PC-9 (cell line): ENCODE results near the gene SLX4IP. TPM values are rescaled to one million over a fixed set of nuclear protein-coding genes. Genes with fewer than 3 reads are reported as not detected.
A peak's percentile ranks its signal among the peaks of the same experiment; 100 is the strongest.

Experiments
- BruUV-seq: library from RNA; stranded (reverse); fragments of 400-500 nt; replicated peaks from 2 replicates; lab custom pipeline; 2021; lab: Mats Ljungman, UMichigan
- CTCF ChIA-PET: fragments of 300-600 bp; sonication (Branson Sonifier 250); formaldehyde crosslinking; loops from one replicate; lab custom pipeline; 2022; ENCODE audit warnings: antibody characterized with exemption; lab: Charles Lee
- POLR2A ChIA-PET: fragments of 300-600 bp; sonication (Branson Sonifier 250); formaldehyde crosslinking; loops from one replicate; lab custom pipeline; 2022; ENCODE audit warnings: antibody characterized with exemption; ENCODE audit not compliant: unreplicated experiment; lab: Charles Lee
- DNase-seq, 2 experiments: peaks; one replicate each; pipeline versions ENCODE4 v3.0.0 to v3.0.0-alpha.2; 2015 to 2022; ENCODE audit warnings: mixed read lengths in 1 of 2
- H2AFZ ChIP-seq: fragments of 200-600 bp; sonication (generic); 2 replicates; pipeline ENCODE4 v1.8.1; 2017; ENCODE audit warnings: antibody characterized with exemption
- H3F3A ChIP-seq: fragments of 200-600 bp; sonication (generic); 2 replicates; pipeline ENCODE4 v1.8.1; 2017; ENCODE audit warnings: antibody characterized with exemption, mild to moderate bottlenecking, low read depth; ENCODE audit not compliant: insufficient read depth
- H3K27ac ChIP-seq: fragments of 200-600 bp; sonication (generic); 2 replicates; pipeline ENCODE4 v1.6.1; 2016; ENCODE audit warnings: mixed run types
- H3K27me3 ChIP-seq: fragments of 200-600 bp; sonication (generic); 2 replicates; pipeline ENCODE4 v1.6.1; 2016; ENCODE audit warnings: low read depth, mixed run types; ENCODE audit not compliant: insufficient read depth
- H3K36me3 ChIP-seq: fragments of 200-600 bp; sonication (generic); 2 replicates; pipeline ENCODE4 v1.6.1; 2016; ENCODE audit warnings: low read depth, mixed run types
- H3K4me1 ChIP-seq: fragments of 200-600 bp; sonication (generic); replicated peaks from 2 replicates; pipeline ENCODE4 v1.6.1; 2016; ENCODE audit warnings: mixed run types; ENCODE audit not compliant: insufficient read depth
- H3K4me2 ChIP-seq: fragments of 200-600 bp; sonication (generic); 2 replicates; pipeline ENCODE4 v1.6.1; 2017; ENCODE audit warnings: mixed run types
- H3K4me3 ChIP-seq: fragments of 200-600 bp; sonication (generic); 2 replicates; pipeline ENCODE4 v1.6.1; 2016; ENCODE audit warnings: mixed run types
- H3K79me2 ChIP-seq: fragments of 200-600 bp; sonication (generic); 2 replicates; pipeline ENCODE4 v1.6.1; 2017; ENCODE audit warnings: low read depth, mixed run types
- H3K9me2 ChIP-seq: fragments of 200-600 bp; sonication (generic); 2 replicates; pipeline ENCODE4 v1.8.1; 2017; ENCODE audit warnings: mild to moderate bottlenecking; ENCODE audit not compliant: insufficient read depth
- H3K9me3 ChIP-seq: fragments of 200-600 bp; sonication (generic); 2 replicates; pipeline ENCODE4 v1.8.1; 2016; ENCODE audit warnings: low read depth; ENCODE audit not compliant: insufficient read depth
- H4K20me1 ChIP-seq: fragments of 200-600 bp; sonication (generic); 2 replicates; pipeline ENCODE4 v1.8.1; 2017; ENCODE audit not compliant: insufficient read depth
- EZH2 ChIP-seq: fragments of 200-600 bp; sonication (generic); IDR thresholded peaks from 2 replicates; pipeline ENCODE4 v1.8.0; 2017; ENCODE audit warnings: antibody characterized with exemption, low read depth
- intact Hi-C: fragments of 100-400 bp; cut with micrococcal nuclease; formaldehyde crosslinking; loops from one replicate; pipeline ENCODE4 v1.10.0; 2022; ENCODE audit not compliant: unreplicated experiment
- total RNA-seq: library from RNA; stranded (reverse); gene quantifications from 2 replicates; pipeline ENCODE4 v1.2.3, GENCODE V29; 2021
- TF ChIP-seq, protein P1 (sequence below): fragments of 200-600 bp; sonication (generic); conservative IDR thresholded peaks from 2 replicates; pipeline ENCODE4 v1.6.1; 2017; ENCODE audit warnings: mixed run types, antibody characterized with exemption, mild to moderate bottlenecking, moderate library complexity

Gene SLX4IP
- total RNA-seq, 1 experiment from 2014 or later, result 13.4 TPM

DNA sequence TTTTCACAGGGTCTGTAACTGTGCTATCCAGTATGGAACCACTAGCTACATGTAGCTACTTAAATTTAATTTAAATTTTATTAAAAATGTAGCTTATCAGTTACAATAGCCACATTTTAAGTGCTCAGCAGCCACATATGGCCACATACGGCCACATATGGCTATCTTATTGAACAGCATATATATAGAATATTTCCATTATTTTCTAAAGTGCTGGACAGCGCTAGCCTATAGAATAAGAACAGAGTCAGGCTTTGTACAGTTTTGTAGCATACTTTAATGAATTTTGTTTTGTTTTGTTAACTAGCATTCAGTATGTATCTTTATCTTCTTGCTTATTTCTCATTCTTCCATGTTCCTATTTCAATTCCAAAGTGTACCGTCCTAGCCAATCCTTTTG lies 120.3 kb downstream of the SLX4IP start:
- H3K27me3 ChIP-seq, result no peaks in the 10 kb centered on the region
- H3K79me2 ChIP-seq, result 0 out of 2 replicates have a peak, but pooled peaks cover 5% of the 10 kb centered on the region
- H4K20me1 ChIP-seq, result no peaks in the 10 kb centered on the region
- TF ChIP-seq, protein P1, sequence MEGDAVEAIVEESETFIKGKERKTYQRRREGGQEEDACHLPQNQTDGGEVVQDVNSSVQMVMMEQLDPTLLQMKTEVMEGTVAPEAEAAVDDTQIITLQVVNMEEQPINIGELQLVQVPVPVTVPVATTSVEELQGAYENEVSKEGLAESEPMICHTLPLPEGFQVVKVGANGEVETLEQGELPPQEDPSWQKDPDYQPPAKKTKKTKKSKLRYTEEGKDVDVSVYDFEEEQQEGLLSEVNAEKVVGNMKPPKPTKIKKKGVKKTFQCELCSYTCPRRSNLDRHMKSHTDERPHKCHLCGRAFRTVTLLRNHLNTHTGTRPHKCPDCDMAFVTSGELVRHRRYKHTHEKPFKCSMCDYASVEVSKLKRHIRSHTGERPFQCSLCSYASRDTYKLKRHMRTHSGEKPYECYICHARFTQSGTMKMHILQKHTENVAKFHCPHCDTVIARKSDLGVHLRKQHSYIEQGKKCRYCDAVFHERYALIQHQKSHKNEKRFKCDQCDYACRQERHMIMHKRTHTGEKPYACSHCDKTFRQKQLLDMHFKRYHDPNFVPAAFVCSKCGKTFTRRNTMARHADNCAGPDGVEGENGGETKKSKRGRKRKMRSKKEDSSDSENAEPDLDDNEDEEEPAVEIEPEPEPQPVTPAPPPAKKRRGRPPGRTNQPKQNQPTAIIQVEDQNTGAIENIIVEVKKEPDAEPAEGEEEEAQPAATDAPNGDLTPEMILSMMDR, result no peak
- no peak for TF ChIP-seq EZH2
- intact Hi-C loops, result loop anchor here (5.0 to 10.0 kb wide), 5 partner anchors 82 to 829 kb away; no protein-coding TSS in a partner anchor
- ChIA-PET POLR2A (no interaction called here), CTCF (no interaction called here)
- no peaks in the 10 kb centered on the region for H3K9me2 ChIP-seq
- no peaks in the 10 kb centered on the region for H3K9me3 ChIP-seq
- peak overlapping the region; percentile 66 for H3K27ac ChIP-seq
- no TSS peak for BruUV-seq
- no peak overlapping the region for H3K4me3 ChIP-seq
- H3F3A ChIP-seq, result peaks cover 14% of the 10 kb centered on the region
- H3K4me2 ChIP-seq, result peak overlapping the region; percentile 55
- no peak overlapping the region for H2AFZ ChIP-seq
- peaks cover 48% of the 10 kb centered on the region for H3K4me1 ChIP-seq
- no peak for DNase-seq
- H3K36me3 ChIP-seq, result no peaks in the 10 kb centered on the region

DNA sequence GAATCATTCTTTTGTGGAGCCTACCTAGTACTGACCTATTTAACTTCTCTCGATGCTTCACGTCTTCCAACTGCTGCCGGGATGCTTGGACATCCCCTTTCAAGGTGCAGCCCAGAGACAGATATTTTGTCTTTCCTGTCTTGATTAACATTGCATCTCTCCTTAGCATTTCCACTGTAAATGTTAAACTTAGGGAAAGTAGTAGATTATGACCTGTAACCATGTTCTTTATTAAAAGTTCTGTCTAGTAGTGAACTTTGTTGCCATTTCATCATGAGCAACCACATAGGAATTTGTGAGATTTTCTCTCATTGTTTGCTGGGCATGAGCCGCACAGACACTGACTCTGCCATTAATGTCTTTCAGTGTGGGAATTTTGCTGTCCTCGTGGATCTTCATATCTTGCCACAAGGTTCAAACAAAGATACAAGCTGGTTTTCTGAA lies 120.8 kb downstream of the SLX4IP start:
- H3F3A ChIP-seq, result peaks cover 14% of the 10 kb centered on the region
- intact Hi-C loops, result loop anchor here (2.0 to 10.0 kb wide), 6 partner anchors 43 to 829 kb away; no protein-coding TSS in a partner anchor
- no peaks in the 10 kb centered on the region for H4K20me1 ChIP-seq
- H3K79me2 ChIP-seq, result 0 out of 2 replicates have a peak, but pooled peaks cover 5% of the 10 kb centered on the region
- no peaks in the 10 kb centered on the region for H3K36me3 ChIP-seq
- H3K4me3 ChIP-seq, result no peak overlapping the region
- TF ChIP-seq, protein P1, result no peak
- no peak for TF ChIP-seq EZH2
- H3K9me3 ChIP-seq, result no peaks in the 10 kb centered on the region
- no peaks in the 10 kb centered on the region for H3K9me2 ChIP-seq
- DNase-seq, result peak; percentile 25 to 65
- peak overlapping the region; percentile 66 for H3K27ac ChIP-seq
- H2AFZ ChIP-seq, result no peak overlapping the region
- peak overlapping the region; percentile 55 for H3K4me2 ChIP-seq
- ChIA-PET POLR2A (interaction anchor here (0.5 to 0.8 kb wide), 4 partner anchors 35 to 61 kb away, joined by 3 to 6 read pairs (median 4); no protein-coding TSS in a partner anchor), CTCF (interaction anchor here (0.7 kb wide), 1 partner anchor 47 kb away, joined by 6 read pairs; no protein-coding TSS in a partner anchor)
- no TSS peak for BruUV-seq
- H3K27me3 ChIP-seq, result no peaks in the 10 kb centered on the region
- peaks cover 48% of the 10 kb centered on the region for H3K4me1 ChIP-seq

DNA sequence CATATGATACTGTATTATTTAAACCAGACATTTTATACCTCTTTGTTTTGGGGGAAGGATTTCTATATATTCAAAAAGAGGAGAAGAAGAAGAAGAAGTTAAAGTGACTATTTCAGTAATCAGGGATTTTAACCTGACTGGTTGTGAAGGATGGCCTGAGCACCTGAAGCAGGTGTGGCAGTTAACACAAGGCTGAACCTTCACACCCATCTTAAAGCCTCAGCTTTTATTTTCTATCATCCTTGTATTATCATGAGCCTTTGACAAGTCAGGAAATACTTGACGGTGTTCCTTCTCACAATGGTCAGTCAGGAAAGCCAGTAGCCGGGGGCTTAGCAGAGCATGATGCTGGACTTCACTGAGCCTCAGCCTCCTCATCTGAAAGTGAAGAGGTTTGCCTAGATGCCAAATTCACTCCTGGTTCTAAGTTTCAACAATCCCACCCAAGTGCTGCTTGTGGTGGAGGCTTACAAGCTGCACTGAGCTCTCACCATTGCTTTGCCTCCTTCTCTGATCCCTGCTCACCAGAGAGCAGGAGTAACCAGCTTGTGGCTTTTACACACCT lies 121.5 kb downstream of the SLX4IP start:
- Histone ChIP-seq H3K4me1 (peaks cover 48% of the 10 kb centered on the region), H3K27me3 (no peaks in the 10 kb centered on the region), H3K4me3 (no peak overlapping the region), H3K9me2 (no peaks in the 10 kb centered on the region), H3K36me3 (0 out of 2 replicates have a peak, but pooled peaks cover under 1% of the 10 kb centered on the region), H3K9me3 (no peaks in the 10 kb centered on the region), H2AFZ (no peak overlapping the region), H3K27ac (peak overlapping the region; percentile 66), H3K4me2 (peak overlapping the region; percentile 55), H3K79me2 (0 out of 2 replicates have a peak, but pooled peaks cover 5% of the 10 kb centered on the region), H3F3A (peaks cover 14% of the 10 kb centered on the region), H4K20me1 (no peaks in the 10 kb centered on the region)
- TSS peak; percentile 34 for BruUV-seq
- ChIA-PET CTCF (interaction anchor here (0.7 kb wide), 1 partner anchor 47 kb away, joined by 6 read pairs; no protein-coding TSS in a partner anchor), POLR2A (interaction anchor here (0.6 to 0.8 kb wide), 3 partner anchors 34 to 62 kb away, joined by 4 to 6 read pairs (median 5); no protein-coding TSS in a partner anchor)
- intact Hi-C loops, result loop anchor here (2.0 to 10.0 kb wide), 6 partner anchors 42 to 828 kb away; no protein-coding TSS in a partner anchor
- no peak for DNase-seq
- TF ChIP-seq, protein P1, result no peak
